ENCODE results near the gene A2M.

A2M gene

DNA sequence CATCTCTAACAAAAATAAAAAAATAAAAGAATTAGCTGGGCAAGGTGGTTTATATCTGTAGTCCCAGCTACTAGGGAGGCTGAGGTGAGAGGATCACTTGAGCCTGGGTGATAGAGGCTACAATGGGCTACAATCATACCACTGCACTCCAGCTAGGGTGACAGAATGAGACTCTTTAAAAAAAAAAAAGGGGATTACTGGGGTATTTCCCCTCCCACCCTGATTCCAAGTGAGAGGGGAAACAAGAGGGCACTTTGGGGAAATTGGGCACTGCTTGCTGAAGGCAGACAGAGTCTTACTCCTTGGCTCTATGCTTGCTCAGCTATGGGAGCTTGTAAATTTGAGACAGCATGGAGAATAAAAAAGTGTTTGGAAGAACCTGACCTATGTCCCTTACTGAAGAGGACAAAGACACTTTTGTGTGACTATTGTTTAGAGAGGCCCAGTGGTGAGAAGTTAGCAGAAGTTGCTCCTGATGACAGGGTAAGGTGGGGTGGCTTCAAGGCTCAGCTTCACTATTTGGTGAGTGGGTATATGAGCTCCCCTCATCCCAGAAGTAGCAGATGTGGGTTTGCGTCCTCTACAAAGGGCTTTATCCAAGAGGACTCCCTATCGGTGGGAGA, 82.3 kb downstream of the A2M start:
- DNase-seq = no peak

DNA sequence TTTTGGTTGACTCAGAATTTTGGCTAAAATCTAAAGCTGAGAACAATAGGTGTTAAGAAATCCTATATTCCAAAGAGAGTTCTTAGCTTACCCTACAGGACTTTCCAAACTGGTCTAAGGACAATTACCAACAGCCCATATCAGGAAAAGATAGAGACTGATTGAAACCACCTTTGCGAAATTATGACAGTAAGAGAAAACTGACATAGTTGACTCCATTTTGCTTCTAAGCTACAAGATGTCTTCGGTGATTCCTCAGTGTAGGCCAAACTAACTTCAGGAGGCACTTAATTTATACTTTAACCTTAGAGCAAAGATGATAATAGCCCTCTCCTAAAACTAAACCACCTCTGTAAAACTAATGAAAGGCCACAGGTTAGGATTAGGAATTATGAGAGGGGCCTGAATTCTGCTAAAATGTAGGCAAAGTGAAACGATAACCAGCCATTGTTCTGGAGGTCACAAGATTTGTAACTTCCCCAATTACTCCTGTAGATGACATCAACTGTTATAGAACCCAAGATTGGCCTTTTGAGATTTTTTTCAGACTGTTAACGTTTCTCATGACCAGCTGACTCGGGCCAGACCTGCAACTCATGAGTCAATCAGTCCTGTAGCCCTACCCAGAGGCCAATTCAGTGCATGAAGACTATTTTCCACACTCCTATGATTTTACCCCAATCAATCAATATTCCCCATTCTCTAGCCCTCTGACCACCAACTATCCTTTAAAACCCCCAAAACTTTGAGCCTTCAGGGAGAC, 83.3 kb downstream of the A2M start:
- DNase-seq = no peak

- no peak for DNase-seq
Observed at GRCh38 chr12:9030776-9031175, 84.9 kb downstream of the A2M start.

- DNase-seq = no peak
Observed at GRCh38 chr12:9027161-9028059, 88.3 kb downstream of the A2M start.

GRCh38 chr12:9024512-9024911, 91.2 kb downstream of the A2M start:
- DNase-seq = no peak

GRCh38 chr12:9022592-9022991, 93.1 kb downstream of the A2M start:
- no peak for DNase-seq

Data from 8988T (cell line).